GDM1 (cell line): Measurements from ENCODE around the gene TXNDC2.

ENCODE experiments used
- DNase-seq: peaks from one replicate; lab custom pipeline; 2025; lab: John Stamatoyannopoulos, UW

TXNDC2 gene

GRCh38 chr18:9860682-9861081, 25.1 kb upstream of the TXNDC2 start:
- no peak for DNase-seq

GRCh38 chr18:9861157-9861556, 24.6 kb upstream of the TXNDC2 start:
- DNase-seq: no peak

- no peak for DNase-seq
These were observed 23.8 kb upstream of the TXNDC2 start for GRCh38 chr18:9861933-9862332.

- no peak for DNase-seq
These were observed 23.1 kb upstream of the TXNDC2 start for GRCh38 chr18:9862686-9863085.

GRCh38 chr18:9863282-9863681, 22.5 kb upstream of the TXNDC2 start:
- no peak for DNase-seq

- DNase-seq: no peak
These were observed 19.8 kb upstream of the TXNDC2 start for GRCh38 chr18:9865764-9866490.

GRCh38 chr18:9866627-9867026, 19.1 kb upstream of the TXNDC2 start:
- no peak for DNase-seq

GRCh38 chr18:9867071-9867594, 18.6 kb upstream of the TXNDC2 start:
- no peak for DNase-seq

- no peak for DNase-seq
These were observed 16.7 kb upstream of the TXNDC2 start for GRCh38 chr18:9868857-9869714.

- no peak for DNase-seq
These were observed 15.9 kb upstream of the TXNDC2 start for GRCh38 chr18:9869715-9870430.

- no peak for DNase-seq
These were observed 15.3 kb upstream of the TXNDC2 start for GRCh38 chr18:9870431-9871008.

- DNase-seq: no peak
These were observed 14.5 kb upstream of the TXNDC2 start for GRCh38 chr18:9871244-9871746.

- DNase-seq: no peak
These were observed 12.9 kb upstream of the TXNDC2 start for GRCh38 chr18:9872823-9873222.

GRCh38 chr18:9874728-9875127, 11.0 kb upstream of the TXNDC2 start:
- no peak for DNase-seq

- no peak for DNase-seq
These were observed 9.4 kb upstream of the TXNDC2 start for GRCh38 chr18:9876212-9876866.

- DNase-seq: no peak
These were observed 8.7 kb upstream of the TXNDC2 start for GRCh38 chr18:9876867-9877654.

GRCh38 chr18:9877655-9878014, 8.1 kb upstream of the TXNDC2 start:
- DNase-seq: no peak

GRCh38 chr18:9878095-9878494, 7.7 kb upstream of the TXNDC2 start:
- no peak for DNase-seq

- DNase-seq: no peak
These were observed 7.0 kb upstream of the TXNDC2 start for GRCh38 chr18:9878783-9879242.

- DNase-seq: no peak
These were observed 1.7 kb upstream of the TXNDC2 start for GRCh38 chr18:9884090-9884489.
